BJ (cell line): ENCODE measurements around the gene C1QTNF12. TPM values are rescaled to one million over a fixed set of nuclear protein-coding genes. Genes with fewer than 3 reads are reported as not detected.

Experiments
- CTCF ChIA-PET: fragments of 350-600 bp; formaldehyde crosslinking; extraction: SDS; loops from one replicate; lab custom pipeline; 2021; ENCODE audit warnings: antibody characterized with exemption, inconsistent platforms; lab: Yijun Ruan, JAX
- POLR2A ChIA-PET: fragments of 300-600 bp; sonication (Branson Sonifier 250); formaldehyde crosslinking; extraction: SDS; loops from one replicate; lab custom pipeline; 2021; ENCODE audit warnings: antibody characterized with exemption; lab: Charles Lee
- DNase-seq: peaks from one replicate; pipeline ENCODE4 v3.0.0-alpha.2; 2011; ENCODE audit warnings: low read depth
- H3K27me3 ChIP-seq: 2 replicates; pipeline ENCODE4 v1.6.0; 2011; ENCODE audit warnings: low read length; ENCODE audit not compliant: control insufficient read depth, insufficient read depth
- H3K36me3 ChIP-seq: 2 replicates; pipeline ENCODE4 v1.5.1; 2011; ENCODE audit warnings: low read length; ENCODE audit not compliant: control insufficient read depth, insufficient read depth
- H3K4me3 ChIP-seq: 2 replicates; pipeline ENCODE4 v1.5.1; 2011; ENCODE audit warnings: low read depth, mild to moderate bottlenecking, control low read depth, low read length
- CTCF ChIP-seq: IDR thresholded peaks from 2 replicates; pipeline ENCODE4 v1.5.1; 2011; ENCODE audit warnings: low read depth, mild to moderate bottlenecking, control low read depth, inconsistent platforms, low read length, moderate library complexity; ENCODE audit not compliant: insufficient read depth
- polyA plus RNA-seq: library from polyadenylated mRNA; depleted of rRNA; stranded (reverse); fragments of >200 nt; gene quantifications from 2 replicates; pipeline ENCODE4 v1.2.3, GENCODE V29; 2011

Gene C1QTNF12
- polyA plus RNA-seq, 1 experiment: 0.42 TPM

GRCh38 chr1:1222575-1223225 is 23.8 kb downstream of the C1QTNF12 start:
- CTCF ChIA-PET: no interaction called here
- H3K4me3 ChIP-seq: no peak overlapping the region

GRCh38 chr1:1221887-1222574 is 24.5 kb downstream of the C1QTNF12 start:
- Histone ChIP-seq H3K4me3 (no peak overlapping the region), H3K27me3 (no peaks in the 10 kb centered on the region), H3K36me3 (peaks cover 47% of the 10 kb centered on the region)
- no peak for DNase-seq
- TF ChIP-seq CTCF: no peak
- POLR2A ChIA-PET: no interaction called here
- CTCF ChIA-PET: no interaction called here

More at GRCh38 chr1:1222575-1223225, 23.8 kb downstream of the C1QTNF12 start:
- H3K27me3 ChIP-seq: no peaks in the 10 kb centered on the region
- TF ChIP-seq CTCF: no peak
- peaks cover 50% of the 10 kb centered on the region for H3K36me3 ChIP-seq
- DNase-seq: no peak
- POLR2A ChIA-PET: no interaction called here

GRCh38 chr1:1220197-1220596 is 26.3 kb downstream of the C1QTNF12 start:
- ChIA-PET CTCF (interaction anchor here (1.2 kb wide), 1 partner anchor 10 kb away, joined by 3 read pairs; no protein-coding TSS in a partner anchor), POLR2A (no interaction called here)
- DNase-seq: no peak
- H3K36me3 ChIP-seq: peaks cover 41% of the 10 kb centered on the region
- no peaks in the 10 kb centered on the region for H3K27me3 ChIP-seq
- H3K4me3 ChIP-seq: no peak overlapping the region
- no peak for TF ChIP-seq CTCF

- no peak for TF ChIP-seq CTCF
- Histone ChIP-seq H3K27me3 (no peaks in the 10 kb centered on the region), H3K4me3 (no peak overlapping the region), H3K36me3 (peaks cover 36% of the 10 kb centered on the region)
- ChIA-PET CTCF (interaction anchor here (1.2 kb wide), 1 partner anchor 9 kb away, joined by 3 read pairs; no protein-coding TSS in a partner anchor), POLR2A (no interaction called here)
- no peak for DNase-seq
These were observed 27.2 kb downstream of the C1QTNF12 start for GRCh38 chr1:1219341-1219740.

GRCh38 chr1:1218524-1219200 is 27.9 kb downstream of the C1QTNF12 start:
- Histone ChIP-seq H3K4me3 (no peak overlapping the region), H3K27me3 (no peaks in the 10 kb centered on the region), H3K36me3 (peaks cover 36% of the 10 kb centered on the region)
- no peak for TF ChIP-seq CTCF
- DNase-seq: no peak
- ChIA-PET POLR2A (no interaction called here), CTCF (interaction anchor here (1.0 kb wide), 1 partner anchor 96 kb away, joined by 4 read pairs; no protein-coding TSS in a partner anchor)
